HG02870 (cell line): ENCODE data around the gene RFXAP.
"Not testable (repeated sequence)": the region's sequence is repeated elsewhere in the genome, so short reads cannot be mapped to it uniquely, and the experiment has no call there.

Experiments used
- ATAC-seq: cut with Tn5 transposase; IDR thresholded peaks from one replicate; pipeline ENCODE4 v1.9.1; 2021; ENCODE audit warnings: mild to moderate bottlenecking, moderate library complexity; ENCODE audit not compliant: unreplicated experiment

Gene RFXAP, protein sequence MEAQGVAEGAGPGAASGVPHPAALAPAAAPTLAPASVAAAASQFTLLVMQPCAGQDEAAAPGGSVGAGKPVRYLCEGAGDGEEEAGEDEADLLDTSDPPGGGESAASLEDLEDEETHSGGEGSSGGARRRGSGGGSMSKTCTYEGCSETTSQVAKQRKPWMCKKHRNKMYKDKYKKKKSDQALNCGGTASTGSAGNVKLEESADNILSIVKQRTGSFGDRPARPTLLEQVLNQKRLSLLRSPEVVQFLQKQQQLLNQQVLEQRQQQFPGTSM

DNA sequence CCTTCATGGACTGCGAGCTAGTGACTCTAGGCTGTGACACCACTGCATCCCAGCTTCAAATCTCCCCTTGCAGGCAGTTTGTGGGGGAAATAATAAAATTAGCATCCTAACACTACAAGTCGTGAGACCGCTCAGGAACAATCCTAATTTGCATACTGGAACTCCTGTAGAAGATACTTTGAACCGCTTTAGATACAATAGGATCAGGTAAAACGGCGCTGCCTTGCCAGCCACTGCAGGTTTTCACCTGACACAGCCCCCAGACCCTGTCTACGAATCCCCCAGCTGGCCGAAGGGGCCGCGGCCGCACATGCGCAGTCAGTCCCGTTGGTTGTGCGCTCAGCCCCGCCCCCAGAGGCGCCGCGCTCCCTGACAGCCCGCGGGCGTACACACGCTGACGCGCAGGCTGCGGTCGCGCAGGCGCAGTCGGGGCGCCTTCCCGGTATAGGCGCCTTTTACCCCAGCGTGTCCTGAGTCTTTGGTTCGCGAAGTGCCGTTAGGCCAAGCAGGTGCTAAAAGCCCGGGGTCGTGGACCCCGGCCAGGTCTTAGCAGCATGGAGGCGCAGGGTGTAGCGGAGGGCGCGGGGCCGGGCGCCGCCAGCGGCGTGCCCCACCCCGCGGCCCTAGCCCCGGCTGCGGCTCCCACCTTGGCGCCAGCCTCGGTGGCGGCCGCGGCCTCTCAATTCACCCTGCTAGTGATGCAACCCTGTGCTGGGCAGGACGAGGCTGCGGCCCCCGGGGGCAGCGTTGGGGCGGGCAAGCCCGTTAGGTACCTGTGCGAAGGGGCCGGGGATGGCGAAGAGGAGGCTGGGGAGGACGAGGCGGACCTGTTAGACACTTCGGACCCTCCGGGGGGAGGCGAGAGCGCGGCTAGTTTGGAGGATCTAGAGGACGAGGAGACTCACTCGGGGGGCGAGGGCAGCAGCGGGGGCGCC, at the start of gene RFXAP:
Gene RFXAP (plus strand): TSS at position 419 of the 935 bp plus-strand sequence. CDS start 136 bp downstream, at position 555.
- ATAC-seq = peak; percentile 78

DNA sequence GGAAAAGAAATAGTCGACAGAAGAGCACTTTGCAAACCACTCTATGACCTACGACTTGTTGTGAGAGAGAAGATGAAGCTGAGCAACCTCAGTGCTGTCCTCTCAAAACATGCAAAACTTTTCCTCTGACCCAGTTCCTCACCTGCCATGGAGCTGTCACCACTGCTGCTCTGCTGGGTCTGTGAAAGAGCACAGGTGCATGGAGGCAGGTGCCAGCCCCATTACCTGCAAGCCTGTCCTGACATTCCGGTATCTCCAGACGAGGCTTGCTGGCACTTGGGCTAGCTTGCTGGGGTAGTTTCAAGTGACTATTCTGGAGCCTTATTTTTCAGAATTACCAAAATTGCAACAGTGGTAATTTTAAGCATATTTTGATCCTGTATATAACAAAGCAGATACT, 49.5 kb upstream of the RFXAP start:
- no peak for ATAC-seq

DNA sequence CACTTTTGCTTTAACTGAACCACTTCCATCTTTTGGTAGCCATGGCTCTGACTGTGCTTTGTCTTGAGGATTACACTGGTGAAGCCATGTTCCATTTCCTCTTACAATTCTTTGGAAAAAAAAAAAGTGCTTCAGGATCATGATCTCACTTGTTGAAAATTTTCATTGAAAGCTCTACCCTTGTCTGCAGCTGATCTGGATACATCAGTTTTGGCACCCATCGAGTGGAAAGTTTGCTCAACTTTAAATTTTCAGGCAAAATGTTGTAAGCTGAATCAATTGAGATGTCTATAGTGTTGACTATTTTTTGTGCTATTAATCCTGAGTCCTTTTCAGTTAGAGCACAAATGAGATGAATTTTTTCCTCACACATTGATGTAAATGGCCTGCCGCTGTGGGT, 48.3 kb upstream of the RFXAP start:
- ATAC-seq = no peak

DNA sequence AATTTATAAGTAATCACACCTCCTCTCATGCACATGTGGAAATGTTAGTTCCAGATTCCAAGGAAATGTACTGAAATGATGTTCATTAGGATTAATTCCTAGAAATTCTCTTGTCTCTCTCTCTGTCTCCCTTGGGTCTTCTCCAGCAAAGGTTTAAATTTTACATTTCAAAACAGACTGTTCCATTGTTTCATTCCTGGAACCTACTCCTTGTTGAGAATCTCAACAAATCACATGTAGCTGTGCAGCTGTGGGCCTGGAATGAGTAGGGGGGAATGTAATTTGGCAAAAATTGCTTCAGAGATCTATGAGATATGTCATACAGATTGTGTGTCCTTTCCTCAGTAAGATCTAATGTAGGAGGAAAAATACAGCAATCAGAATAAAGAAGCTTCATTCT, 46.2 kb upstream of the RFXAP start:
- ATAC-seq = no peak

DNA sequence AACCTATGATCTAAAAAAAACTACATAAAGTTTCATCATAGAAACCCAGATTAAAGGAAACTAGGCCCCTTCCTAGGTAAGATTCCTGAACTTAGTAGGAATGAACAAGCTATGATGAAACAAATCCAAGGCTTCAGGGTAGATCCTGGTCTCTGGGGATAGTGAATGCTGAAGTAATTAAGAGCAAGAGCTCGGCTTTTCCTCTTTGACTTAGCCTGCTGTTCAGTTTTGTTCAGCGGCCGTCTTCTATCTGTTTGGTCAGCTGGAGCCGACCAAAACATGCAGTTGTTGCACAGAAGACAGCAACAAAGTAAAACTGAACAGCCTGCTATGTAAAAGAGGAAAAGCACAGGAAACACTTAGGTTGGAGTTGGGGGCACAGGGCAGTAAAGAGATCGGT, 44.1 kb upstream of the RFXAP start:
- no peak for ATAC-seq

DNA sequence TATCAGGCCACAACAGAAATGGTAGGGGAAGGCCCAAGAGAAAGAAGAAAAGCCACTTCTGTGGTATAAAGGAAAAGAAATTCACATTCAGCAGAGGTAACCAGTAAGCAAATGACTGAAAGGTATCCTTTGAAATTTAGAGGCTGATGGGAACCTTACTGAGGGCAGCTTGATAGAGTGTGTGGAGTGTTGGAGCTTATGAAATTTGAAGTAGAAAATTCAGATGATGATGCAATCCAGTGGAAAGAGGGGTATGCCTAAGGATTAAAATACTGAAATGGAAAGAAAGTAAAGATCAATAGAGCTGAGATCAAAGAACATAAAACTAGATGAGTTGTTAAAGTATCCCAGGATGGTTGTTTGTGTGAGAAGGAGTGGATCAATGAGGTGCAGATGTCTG, 42.8 kb upstream of the RFXAP start:
- no peak for ATAC-seq

DNA sequence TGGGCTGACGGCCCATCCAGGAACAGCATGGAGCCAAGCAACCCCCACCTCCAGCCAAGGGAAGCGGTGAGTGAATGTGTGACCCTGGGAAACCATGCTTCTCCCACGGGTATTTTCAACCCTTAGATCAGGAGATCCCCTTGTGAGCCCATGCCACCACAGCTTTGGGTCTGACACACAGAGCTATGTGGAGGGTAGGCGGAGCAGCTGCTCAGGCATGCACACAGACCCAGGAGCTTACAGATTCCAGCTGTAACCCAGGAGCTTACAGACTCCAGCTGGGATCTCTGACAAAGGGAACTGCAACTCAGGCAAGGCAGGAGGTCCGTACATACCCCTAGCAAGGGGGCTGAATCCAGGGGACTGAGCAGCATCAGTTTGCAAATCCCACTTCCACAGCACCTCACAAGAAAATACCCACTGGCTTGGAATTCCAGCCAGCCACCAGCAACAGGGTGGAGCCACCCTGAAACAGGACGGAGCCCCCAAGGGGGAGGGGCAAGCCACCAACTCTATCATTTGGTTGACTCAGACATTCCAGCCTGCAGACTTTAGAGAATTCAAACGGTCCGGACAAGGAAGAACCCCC, 40.8 kb upstream of the RFXAP start:
- ATAC-seq = peak; percentile 62

DNA sequence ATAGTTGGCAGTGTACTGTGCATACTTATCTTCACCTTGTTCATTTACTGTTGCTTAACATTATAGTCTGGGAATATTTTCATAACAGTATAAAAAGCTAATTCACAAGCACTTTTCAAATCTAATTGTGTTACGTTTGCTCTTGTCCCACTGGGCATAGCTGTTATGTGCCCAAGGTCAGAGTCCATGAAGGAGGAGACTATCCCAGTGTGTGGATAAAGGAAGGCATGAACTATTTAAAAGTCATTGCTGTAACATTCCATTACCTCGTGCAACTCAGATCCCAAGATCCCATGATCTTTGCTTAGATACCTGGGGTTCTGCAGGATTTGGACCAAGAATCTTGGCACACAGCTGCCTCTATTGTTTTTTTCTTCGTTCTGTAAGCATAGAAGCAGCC, 35.1 kb upstream of the RFXAP start:
- ATAC-seq = no peak

DNA sequence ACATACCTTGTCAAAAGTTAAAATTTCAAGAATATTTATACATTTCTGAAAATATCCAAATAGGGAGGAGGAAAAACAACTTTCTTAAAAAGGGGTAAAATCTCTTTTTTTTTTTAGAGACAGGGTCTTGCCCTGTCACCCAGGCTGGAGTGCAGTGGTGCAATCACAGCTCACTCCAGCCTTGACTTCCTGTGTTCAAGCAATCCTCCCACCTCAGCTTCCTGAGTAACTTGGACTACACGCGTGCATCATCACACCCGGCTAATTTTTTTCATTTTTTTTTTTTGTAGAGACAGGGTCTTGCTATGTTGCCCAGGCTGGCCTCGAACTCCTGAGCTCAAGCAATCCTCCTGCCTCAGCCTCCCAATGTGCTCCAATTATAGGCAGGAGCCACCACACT, 32.8 kb upstream of the RFXAP start:
- ATAC-seq = not testable (repeated sequence)

DNA sequence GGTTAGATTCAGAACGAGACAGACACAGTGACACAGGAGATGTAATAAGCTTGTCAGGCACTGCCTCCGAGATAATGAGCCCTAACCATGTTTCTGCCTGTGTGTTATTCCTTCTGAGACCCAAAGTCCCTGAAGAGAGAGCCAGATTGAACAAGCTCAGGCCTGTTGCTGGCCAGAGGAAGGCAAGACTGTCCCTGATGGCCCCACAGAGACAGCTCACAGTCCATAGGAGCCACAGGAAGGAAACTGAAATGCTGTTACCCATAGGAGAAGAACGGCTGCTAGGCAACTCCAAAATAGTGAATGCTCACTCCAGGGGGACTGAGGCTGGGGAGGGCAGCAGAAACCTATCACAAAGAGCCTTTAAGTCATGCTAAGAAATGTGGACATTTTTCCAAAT, 31.8 kb upstream of the RFXAP start:
- no peak for ATAC-seq

DNA sequence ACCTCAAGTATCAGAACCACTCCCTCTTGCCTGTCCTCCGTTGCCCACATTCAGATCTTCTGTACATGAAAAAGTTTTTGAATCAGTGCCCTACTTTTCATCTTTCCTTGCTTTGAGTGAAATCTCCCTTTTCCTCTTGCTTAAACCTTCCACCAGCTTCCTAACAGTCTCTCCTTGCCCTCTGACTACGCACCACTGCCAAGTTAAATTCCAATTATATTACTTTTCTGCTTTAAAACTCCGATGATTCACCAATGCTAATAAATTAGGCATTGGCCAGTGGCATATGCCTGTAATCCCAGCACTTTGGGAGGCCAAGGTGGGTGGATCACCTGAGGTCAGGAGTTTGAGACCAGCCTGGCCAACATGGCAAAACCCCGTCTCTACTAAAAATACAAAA, 30.7 kb upstream of the RFXAP start:
- ATAC-seq = no peak

DNA sequence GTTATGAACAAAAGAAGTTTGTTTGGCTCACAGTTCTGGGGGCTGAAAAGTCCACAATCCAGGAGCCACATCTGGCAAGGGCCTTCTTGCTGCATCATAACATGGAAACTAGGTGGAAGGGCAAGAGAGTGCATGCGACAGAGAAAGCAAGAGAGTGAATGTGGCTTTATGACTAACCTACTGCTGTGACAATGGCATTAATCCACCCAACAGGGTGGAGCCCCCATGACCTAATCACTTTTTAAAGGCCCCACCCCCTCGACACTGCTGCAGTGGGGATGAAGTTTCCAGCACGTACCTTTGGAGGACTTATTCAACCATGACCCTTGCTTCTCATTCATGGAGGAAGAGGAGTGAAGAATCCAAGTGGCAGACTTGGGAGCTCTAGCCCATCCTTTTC, 30.0 kb upstream of the RFXAP start:
- ATAC-seq = no peak

DNA sequence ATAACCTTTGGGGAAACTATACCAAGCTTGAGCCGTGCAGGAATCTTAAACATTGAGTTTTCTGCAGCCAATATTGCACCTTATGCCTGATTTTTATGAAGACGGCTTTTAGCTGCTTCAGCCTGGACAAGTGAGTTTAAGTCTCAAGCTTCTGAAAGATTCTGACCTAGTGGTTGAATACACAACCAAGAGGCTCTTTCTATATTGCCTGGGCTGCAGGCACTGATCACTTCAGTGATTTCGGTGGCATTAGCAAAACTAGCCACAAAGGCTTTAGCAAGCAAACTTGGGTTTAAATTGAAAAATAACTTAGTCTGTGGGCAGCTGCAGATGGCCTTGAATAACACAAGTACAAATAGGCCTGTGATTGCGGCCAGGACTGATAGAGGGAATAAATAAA, 29.3 kb upstream of the RFXAP start:
- ATAC-seq = no peak

DNA sequence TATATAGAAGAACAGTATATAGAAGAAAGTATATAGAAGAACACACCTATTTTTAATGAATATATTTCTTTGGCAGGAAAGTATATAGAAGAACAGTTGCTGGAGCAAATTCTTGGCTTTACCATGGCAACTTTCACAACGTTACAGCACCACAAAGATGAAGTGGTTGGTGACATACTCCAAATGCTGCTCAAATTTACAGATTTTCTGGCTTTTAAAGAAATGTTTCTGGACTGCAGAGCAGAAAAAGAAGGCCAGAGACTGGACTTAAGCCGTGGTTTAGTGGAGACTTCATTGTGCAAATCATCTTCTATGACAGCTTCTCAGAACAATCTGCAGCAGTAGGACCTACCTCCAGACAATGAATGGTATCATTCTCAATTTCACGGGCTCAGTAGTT, 24.3 kb upstream of the RFXAP start:
- no peak for ATAC-seq

DNA sequence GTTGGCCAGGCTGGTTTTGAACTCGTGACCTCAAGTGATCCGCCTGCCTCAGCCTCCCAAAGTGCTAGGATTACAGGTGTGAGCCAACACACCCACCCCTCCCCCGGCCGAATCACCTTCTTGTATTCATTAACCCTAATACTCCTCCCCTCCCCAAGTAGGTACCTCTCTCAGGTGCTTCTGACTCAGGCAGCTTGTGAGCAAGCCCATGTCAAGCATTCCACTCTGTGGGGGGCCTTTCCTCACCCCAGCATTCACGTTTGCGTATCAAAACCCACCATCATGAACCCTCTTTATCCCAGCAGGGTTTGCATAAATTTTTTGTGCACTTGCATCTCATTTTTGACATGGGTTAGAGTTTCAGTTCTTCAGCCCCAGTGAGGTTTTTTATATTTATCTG, 23.6 kb upstream of the RFXAP start:
- no peak for ATAC-seq

DNA sequence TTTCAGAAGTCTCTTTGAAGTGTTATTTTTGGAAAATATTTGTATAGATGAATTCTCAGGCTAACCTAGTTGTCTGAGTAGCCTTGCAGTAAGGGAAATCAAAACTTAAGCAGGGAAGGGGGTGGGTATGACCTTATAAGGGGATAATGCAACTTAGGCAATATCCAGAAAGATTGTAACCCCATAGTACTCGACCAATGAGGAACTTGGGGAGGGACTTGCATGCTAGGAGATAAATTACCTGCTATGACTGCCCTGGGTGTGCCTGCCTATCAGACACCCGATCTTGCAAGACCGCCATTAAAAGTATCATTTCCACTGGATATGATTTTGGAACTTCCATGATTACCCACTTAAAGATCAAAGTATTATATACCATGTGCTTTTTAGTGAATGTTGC, 23.0 kb upstream of the RFXAP start:
- no peak for ATAC-seq

DNA sequence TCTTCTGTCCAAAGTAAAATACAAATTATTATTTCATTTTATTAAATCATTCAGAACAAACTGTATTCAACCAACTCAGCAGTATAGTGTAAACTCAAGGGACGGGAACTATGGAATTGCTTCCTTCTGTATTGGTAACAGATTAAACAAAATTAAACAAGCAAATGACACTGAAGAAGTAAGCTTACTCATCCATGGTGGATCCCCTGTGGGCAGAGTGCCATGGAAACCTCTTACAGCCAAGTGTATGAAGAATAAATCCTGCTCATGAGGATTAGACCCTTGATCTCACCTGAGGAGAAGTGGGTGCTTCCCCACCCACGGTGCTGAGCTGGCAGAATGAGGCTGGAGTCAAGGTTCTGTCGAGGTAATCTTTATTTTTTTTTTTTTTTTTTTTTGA, 18.0 kb upstream of the RFXAP start:
- ATAC-seq = no peak

DNA sequence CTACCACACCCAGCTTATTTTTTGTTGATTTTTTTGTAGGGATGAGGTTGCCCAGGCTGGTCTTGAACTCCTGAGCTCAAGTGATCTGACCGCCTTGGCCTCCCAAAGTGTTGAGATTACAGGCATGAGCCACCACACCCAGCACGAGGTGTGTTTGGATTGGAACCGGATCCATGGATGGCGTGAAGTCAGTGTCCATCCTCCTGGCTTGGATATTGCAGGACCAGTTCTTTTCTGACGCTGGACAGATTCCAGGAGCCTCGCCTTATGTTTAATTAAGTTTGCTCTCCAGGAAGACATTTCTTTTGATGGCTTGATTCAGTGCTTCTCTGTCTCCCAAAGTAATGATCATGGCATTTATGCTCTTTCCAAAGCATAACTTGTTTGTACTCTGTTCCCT, 14.4 kb upstream of the RFXAP start:
- ATAC-seq = no peak

DNA sequence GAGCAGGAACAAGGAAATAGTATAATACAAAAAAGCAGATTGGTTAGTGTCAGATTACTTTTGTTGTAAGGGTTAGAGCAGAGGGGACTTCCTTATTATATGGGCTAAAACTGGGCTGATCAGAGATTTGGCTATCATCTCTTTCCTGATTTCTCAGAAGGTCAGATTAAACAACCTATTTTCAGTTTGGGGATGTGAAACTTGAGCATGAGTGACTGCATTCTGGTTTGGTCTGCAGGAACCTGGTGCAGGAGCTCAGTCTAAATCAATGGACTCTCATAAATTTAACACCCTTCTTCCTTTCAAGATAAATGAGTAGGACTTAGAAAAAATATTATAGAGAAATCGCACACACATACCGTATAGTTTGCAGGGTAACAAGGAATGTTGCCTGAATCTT, 12.9 kb upstream of the RFXAP start:
- ATAC-seq = no peak

DNA sequence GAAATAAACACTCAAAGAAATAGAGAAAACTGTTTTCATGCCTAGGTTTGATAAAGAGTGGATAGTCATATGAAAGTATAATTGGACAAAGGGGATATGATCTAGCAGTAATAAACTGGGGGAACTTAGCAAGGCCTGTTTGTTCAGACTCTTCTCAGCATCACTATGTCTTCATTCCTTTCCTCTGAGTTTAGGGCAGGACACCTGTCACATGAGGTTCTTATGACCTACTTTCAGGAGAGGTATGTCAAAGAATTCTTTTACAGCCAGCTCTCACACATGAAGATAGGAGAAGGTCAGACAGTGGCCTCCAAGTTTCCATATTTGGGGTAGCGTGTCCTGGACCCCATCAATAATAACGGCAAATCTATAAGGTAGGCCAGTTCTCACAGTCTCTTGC, 11.4 kb upstream of the RFXAP start:
- no peak for ATAC-seq

DNA sequence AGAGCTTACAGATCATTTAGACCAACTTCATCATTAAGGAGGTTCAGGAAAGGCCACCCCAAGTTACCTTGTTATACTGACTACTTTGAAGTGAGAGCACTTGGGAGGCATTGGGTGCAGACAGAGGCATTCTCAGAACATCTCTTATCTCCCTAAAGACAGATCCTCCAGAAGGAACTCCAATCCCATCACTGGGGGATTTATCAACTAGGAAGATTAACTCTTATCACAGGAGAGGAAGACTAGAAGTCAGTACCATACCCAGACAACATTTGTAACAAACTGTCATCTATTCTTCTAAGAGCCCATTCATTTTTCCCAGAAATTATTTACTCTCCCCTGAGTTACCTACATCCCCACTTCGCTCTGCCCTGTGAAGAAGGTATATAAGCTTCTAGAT, 5.8 kb upstream of the RFXAP start:
- ATAC-seq = no peak

DNA sequence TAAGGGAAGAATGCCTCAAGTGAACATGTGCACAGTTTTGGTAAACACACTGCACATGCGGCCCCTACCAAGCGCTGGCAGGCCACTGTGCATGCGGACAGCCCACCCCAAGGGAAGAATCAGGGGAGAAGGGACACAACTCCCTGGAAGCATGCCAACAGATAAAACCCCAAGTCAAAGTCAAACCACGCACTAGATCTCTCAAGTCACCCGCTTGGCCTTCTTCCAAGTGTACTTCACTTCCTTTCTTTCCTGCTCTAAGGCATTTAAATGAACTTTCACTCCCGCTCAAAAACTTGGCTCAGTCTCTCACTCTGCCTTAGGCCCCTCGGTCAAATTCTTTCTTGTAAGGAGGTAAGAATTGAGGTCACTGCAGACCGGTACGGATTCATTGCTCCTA, 4.6 kb upstream of the RFXAP start:
- ATAC-seq = no peak
